HG03060 (cell line): Measurements from ENCODE around the gene IL1RAPL1.

ENCODE experiments used
- ATAC-seq: cut with Tn5 transposase; IDR thresholded peaks from one replicate; pipeline ENCODE4 v1.9.1; 2021; ENCODE audit warnings: low read depth, moderate number of reproducible peaks; ENCODE audit not compliant: unreplicated experiment

IL1RAPL1 gene

DNA sequence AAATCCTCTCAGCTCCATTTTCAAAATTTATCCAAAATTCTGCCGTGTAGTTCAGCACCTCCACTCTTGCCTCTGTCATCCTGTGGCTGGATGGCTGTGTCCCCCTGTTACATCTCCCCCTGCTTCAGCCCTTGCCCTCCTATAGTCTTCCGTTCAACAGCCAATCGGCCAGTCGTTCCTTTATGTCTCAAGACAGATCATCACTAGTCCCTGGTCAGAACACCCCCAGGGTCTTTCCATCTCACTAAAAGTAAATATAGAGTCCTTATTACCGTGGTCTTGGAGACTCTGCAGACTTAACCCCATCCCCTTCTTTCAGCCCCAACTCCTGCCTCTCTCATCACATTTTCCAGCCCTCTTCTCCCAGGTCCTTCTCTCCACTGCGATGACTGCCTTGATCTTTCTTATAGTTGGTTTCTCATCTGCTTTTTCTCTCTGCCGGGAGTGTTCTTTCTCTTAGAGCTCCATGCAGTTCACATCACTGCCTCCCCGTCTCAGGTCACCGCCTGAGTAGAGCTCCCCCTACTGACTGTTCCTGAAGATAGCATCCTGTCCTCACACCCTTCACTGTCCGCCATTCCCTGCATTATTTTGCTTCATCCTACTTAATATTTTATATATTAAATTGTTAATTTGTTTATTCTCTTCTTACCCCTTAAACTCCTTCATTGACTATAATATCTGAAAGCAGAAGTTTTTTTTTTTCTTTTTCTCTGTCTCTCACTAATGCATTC is 891.3 kb downstream of the IL1RAPL1 start:
- ATAC-seq, result no peak

DNA sequence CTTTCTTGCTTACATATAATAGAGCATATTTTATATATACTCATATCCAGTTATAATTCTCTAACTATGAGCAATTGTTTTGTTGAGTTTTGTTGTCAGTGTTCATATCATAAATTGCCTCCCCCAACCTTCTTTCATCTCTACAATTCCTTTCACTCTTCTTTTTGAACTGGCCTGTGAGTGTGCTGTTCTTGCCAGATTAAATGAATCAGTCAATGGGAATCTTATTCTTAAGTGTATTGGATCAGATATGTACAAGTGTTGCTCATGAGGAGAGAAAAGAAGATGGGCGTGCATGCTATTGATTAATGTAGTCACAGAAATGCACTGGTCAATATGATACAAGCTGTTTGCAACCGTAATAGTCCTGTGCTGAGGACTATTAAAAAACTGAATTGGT is 900.0 kb downstream of the IL1RAPL1 start:
- ATAC-seq, result no peak

DNA sequence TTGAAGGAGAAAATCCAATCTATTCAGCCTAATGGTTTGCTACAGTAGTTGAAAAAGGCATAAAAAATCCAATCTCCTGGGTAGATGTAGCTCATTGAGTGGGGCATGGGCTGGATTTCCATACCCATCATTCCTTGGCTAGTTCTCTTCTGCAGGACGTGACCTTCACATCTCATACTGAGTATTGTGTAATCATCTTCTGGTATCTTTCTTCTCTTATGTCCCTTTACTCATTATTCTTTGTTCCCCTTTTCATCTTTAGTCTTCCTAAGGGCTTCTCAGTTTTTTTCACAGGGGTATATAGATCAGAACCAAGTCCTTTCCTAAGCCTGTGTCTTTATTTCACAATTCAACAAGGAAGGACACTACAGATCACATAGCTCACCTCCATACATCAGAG is 900.5 kb downstream of the IL1RAPL1 start:
- ATAC-seq, result no peak

DNA sequence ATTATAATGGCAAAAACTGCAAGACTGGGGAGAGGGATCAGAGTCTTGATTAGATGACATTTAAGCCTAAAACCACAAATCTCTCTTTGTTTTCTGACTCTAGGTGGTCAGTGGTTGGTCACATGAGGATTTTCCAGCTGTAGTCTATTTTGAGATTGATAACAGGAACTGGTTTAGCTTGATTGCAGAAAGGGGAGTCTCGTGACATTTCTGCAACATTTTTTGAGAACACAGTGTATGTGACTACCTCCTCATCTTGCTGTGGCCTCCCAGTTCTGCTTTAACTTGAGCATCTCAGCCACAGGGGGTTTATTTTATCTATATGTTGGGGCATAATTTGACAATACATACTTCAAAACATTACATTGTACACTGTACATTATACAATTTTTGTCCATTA is 901.7 kb downstream of the IL1RAPL1 start:
- peak; percentile 39 for ATAC-seq

DNA sequence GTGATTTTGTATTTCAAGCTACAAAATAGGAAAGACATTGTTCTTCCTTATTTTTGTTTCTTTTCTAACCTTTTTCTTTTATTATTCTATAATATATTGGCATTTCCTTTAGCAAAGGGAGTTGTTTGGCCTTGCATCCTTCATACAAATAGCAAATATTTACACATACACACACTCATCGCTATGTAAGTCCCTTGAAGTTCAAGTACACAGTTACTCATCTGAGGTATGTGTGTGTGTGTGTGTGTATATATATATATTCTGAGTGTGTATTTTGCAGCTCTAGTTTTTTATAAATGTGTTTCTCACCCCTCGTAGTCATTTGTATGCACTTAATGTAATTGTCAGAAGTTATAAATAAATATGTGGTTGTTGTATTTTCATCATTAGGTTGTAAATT is 903.4 kb downstream of the IL1RAPL1 start:
- no peak for ATAC-seq

DNA sequence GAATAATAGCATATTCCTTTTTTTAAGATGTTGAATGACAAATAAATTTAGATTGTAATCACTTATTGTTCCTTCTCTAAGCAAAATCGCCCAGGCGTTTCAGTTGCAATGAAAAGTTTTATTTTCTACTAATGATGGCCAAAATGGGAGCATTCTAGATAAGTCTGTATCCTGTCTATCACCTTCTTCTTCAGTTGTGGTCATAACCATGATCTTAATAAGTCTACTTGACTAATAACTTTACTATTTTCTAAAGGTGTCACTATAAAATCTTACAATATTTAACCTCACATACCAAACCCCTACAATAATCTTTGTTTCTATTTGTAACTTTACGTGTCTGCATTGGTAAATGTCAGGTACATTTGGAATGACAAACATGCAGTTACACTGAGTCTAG is 904.4 kb downstream of the IL1RAPL1 start:
- no peak for ATAC-seq

DNA sequence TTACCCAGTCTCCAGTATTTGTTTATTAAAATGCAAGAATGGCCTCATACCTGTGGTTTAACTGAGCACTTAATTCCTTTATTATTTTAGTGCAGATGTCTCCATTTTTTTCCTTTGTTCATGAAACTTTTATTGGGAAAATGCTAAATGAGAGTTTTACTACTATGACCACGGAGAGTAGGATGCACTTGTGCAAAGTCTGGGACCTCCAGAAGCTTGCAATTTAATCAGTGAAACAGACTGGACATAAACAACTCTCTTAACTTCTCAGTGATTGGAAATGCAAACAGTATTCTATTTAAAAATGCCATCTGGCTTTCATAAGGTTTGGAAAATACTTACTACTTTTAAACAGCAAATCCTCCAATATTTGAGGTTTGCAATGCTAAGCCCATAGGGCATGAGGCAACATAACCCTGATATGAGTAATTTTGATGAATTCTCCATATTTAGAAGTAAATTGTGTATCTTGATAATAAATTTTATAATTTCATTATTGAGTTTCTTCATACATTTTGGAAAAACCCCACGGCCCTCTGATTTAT is 909.5 kb downstream of the IL1RAPL1 start:
- no peak for ATAC-seq

DNA sequence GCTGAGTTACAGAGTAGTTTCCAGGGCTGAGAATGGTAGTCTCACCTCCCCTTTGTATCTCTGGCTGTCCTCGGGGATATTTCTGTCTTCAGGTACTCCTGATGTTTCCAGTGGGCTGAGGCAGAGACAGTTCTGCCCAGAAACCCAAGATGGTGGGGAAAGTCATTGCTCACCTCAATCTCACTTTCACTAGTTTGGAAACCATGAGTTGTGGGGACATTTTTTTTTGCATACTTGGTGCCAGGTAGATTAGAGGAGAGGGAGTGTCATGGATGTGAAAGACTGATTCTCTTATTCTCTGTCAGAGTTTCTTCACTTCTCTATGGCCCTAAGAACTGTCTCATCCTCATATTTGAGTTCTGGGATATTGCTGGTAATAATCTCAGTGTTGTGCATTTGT is 919.5 kb downstream of the IL1RAPL1 start:
- ATAC-seq, result no peak

DNA sequence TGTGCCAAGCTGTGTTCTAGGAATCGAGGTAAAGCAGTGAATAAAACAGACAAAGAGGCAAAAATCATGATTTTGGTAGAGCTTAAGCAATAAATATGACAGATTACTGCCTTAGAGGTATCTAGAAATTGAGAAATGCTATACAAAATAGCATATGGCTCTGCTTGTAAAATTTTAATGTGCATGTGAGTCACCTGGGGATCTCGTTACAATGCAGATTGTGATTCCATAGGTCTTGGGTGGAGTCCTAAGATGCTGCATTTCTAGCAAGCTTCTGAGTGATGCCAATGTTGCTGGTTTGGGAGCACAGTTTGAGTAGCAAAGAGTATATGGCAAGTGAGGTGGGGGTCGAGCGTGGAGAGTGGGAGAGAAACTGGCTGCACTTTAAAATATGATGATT is 930.9 kb downstream of the IL1RAPL1 start:
- ATAC-seq, result no peak

DNA sequence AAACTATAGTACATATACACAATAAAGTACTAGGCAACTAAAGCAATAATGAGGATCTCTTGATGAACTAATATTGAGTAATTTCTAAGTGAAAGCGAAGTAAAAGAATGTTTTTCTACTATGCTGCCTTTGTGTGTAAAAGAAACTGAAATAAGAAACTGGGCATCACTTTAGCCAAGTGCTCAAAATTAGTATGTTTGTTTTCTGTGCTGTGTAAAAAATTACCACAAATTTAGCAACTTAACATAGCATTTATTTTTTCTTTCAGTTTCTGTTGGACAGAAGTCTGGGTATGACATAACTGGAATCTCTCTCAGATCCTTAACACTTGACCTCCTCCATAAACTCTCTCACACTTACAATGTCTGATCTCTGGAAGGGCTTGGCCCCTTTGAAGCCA is 941.0 kb downstream of the IL1RAPL1 start:
- no peak for ATAC-seq

DNA sequence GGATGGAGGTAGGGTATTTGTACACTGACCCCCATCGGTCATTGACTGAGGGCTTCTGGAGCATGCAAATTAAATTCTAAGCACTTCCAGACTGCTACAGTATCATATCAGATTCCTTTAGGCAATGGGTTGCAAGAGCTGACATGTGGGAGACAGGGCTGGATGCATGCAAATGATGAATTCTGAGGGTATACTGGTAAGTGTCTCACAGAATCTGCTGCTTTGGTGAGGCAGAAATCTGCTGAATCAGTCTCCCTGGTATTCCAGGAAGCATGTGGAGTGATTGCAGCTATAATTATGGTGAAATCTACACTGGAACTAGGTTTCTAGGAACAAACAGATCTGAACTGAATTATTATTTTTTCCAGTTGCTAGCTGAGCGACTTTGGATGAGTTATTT is 943.3 kb downstream of the IL1RAPL1 start:
- no peak for ATAC-seq

DNA sequence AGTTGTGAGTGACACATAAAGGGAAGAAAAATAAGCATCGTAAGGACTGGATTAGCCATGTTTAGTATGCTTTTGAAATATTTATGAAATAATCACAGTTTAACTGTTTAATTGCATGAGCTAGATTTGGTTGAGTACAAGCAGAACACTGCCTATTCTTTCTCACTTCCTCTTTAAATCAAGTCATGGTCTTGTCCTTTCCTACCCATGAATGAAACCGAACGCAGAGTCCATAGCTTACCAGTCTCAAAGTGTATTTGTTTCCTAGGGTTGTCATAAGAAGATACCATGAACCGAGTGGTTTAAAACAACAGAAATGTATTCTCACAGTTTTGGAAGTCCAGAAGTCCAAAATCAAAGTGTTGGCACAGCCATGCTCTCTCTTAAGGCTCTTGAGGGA is 944.1 kb downstream of the IL1RAPL1 start:
- ATAC-seq, result peak; percentile 74

DNA sequence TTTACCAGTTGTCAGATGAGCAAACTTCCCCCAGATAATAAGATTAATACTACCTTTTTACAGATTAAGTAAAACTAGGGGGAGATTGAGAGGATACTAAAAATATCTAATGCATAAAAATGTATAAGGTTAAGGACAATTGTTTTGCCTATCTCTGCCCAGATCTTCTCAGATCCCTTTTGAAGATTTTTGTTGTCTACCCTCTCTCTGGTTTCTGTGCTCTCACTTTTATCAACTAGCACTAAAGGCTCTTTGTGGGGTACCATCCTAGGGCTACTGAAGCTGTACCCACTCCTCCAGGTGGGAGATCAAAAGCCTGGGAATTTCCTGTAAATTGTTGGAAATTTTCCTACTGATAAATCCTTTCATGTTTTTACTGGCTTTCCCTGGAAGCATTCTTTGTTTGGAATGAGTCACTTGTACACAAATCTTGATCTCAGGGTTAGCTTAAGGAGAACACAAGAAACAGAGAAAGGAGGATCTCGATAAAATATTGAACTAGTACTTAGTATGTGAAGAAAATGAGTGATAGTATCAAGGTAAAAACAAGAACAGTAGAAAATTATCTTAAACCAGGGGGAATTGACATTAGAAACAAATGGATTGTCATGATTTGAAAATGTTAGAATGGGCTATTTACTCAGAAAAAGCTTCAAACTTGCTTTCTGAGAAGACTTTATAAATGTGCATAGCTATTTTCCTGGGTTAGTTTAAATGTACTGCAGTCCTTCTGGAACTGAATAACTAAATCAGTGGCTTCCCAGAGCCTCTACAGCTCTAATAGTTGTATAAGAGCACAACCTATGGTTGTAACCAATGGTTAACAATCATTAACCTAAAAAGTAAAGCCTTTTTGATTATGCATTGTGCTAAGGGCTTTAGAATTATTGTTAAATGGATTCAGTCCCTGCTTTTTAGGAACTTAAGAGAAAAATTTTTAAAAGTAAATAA is 948.2 kb downstream of the IL1RAPL1 start:
- ATAC-seq, result no peak

DNA sequence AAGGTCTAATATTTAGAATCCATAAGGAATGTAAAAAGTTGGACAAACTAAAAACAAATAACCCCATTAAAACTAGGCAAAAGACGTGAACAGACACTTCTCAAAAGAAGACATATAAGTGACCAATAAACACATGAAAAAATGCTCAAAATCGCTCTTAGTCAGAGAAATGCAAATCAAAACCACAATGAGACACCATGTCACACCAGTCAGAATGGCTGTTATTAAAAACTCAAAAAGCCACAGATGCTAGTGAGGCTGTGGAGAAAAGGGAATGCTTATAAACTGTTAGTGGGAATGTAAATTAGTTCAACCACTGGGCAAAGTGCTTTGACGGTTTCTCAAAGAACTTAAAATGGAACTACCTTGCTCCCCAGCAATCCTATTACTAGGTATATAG is 953.8 kb downstream of the IL1RAPL1 start:
- ATAC-seq, result no peak

DNA sequence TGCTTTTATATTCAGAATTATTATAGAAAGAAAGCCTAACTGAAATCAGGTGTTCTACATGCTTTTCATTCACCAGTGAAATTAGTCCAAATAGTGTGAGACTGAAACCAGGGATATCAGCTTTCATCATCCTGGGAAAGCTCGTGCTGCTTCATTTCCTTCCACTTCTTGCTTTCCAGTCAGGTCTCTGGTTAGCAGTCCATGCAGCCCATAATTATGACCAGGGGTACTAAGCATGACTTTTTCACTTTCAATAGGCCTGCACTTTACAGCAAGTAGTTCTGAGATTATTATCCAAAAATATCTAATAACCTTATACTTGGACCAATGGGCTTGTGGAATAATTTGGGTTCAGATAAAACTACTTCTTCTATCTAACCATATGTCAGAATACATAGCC is 954.9 kb downstream of the IL1RAPL1 start:
- no peak for ATAC-seq

DNA sequence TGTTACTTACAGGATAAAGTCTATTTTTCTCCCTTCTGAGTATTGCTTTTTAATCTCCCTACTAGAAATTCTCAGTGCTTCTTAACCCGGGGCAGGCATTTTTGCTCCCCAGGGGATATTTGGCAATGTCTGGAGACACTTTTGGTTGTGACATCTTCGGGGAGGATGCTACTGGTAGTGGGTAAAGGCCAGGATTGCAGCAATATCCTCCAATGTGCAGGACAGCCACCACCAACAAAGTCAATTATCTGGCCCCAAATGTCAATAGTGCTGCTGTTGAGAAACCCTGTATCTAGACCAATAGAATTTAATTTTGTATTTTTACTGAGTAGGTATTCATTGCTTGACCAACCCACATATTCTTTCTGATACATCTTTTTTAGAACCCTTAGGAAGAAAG is 958.6 kb downstream of the IL1RAPL1 start:
- no peak for ATAC-seq

DNA sequence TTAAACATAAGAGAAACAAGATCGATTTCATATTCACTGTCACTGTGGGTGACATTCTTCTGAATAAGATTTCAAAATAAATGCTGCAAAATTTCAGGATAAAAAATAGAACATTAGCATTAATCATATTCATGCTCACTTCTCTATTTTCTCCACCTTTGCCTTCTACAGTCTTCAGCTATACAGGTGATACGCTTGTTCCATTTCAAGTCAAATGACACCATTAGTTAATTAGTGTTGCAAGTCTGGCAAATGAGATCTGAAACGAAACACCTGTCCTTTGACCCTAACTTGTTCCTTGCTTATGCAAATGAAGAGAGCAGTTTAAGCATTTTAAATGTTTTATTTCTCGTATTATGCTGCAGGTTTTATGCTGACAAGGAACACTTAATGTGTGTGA is 960.6 kb downstream of the IL1RAPL1 start:
- no peak for ATAC-seq

DNA sequence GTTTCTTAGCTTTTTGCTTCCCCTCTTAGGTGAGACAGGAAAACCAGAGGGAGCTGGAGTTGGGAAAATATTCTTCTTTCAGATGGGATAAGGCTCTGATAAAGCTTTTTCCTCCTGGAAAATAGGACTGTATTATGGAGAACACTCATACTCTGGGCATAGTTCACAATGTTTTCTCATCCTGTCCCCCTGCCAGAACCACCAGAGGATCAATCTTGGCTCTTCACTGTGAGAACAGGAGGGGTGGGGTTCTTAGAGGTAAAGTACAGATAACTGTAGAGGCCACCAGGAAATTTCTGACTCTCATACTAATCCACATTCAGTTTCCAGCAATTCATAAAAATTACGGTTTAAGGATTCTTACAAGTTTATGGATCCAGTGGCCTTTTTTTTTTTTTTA is 966.3 kb downstream of the IL1RAPL1 start:
- no peak for ATAC-seq

DNA sequence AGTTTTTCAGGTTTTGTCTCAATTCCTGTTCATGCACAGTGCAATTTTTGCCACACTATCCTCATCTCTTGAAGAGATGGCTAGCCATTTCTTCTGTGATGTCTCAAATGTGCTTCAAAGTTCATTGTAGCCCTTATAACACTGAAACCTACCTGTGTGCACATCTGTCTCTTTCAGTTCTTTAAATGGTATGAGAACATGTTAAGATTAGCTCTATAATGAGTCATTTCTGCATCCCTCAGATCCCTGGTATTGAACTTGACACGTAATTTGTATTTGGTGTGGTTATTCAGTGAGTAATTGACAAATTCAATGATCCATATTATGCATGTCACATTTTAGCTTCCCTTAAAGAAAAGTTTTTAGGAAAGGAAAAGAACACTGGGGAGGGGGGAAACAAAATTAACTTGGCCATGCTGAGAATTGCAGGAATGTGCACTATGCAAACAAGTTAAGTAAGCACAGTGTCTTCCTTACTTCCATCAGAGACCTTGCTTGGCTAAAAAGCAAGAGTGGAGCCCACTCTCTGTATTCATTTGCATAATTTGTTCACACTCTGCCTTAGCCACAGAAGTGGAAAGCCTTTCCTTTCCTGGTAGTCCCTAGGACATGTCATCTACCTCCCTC is 968.3 kb downstream of the IL1RAPL1 start:
- peak; percentile 99 for ATAC-seq

DNA sequence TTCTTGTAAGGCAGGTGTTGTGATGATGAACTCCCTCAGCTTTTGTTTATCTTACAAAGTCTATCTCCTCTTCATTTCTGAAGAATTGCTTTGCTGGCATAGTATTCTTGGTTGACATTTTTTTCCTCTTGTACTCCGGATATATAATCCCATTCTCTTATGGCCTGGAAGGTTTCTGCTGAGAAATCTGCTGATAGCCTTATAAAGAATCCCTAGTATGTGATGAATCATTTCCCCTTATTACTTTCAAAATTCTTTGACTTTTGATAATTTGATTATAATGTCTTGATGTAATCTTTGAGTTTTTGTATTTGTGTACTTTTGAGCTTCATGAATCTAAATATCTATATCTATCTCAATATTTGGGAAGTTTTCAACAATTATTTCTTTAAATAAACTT is 972.8 kb downstream of the IL1RAPL1 start:
- no peak for ATAC-seq

DNA sequence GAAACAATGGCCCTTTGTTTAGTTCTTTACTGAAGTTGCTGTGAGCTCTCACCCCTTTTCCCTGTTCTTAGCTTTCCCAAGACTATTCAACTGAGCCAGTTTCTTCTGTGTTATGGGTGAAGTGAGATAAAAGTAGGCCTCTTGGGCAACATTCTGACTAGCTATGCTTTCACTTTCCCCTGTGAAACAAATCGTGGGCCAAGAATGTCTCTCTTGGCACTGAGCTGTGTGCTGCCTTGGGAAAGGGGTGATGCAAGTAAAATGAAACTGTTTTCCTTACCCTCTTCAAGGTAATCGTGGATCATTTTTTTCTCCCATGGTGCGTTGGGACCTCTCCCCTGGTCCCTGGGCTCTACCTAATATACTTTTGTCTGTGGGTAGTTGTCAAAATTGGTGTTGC is 974.2 kb downstream of the IL1RAPL1 start:
- no peak for ATAC-seq
